NK-92 (cell line): ENCODE data around the gene CD164L2.
"Not testable (repeated sequence)": the region's sequence is repeated elsewhere in the genome, so short reads cannot be mapped to it uniquely, and the experiment has no call there.

ENCODE experiments used
- DNase-seq: peaks from one replicate; lab custom pipeline; 2025; ENCODE audit not compliant: unreplicated experiment; lab: John Stamatoyannopoulos, UW

The CD164L2 gene

DNA sequence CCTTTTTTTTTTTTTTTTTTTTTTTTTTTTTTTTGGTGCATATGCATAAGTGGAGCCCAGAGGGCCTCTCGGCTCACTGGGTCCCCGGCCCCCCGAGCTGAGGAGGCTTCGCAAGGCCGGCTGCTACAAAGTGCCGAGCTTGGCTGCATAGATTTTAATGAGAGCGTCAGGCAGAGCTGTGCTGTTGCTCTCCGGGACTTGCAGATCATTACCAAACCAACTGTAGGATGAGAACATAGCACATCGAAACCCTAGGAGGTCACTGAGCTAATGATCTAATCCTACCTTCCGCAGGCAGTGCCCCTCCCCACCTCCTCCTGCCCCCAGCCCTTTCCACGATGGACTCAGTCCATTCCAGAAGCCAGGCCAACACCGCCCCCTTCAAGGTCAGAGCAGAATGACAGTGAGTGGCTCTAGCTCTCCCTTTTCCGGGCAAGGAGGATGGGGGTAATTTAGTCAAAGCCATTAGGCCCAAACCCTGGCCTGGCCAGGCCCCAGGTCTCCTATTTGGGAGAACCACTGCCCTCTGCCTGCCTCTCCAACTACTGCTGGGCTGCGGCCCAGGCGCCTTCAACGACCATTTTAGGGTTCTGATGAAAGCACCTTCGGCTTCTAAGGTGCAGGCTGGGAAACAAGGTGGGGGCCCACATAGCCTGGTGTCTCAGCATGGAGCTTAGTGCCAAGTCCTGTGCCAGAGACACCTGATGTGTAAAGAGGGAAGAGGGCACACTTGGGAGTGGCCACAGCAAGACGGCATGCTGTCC lies 22.6 kb upstream of the CD164L2 start:
- not testable (repeated sequence) for DNase-seq

DNA sequence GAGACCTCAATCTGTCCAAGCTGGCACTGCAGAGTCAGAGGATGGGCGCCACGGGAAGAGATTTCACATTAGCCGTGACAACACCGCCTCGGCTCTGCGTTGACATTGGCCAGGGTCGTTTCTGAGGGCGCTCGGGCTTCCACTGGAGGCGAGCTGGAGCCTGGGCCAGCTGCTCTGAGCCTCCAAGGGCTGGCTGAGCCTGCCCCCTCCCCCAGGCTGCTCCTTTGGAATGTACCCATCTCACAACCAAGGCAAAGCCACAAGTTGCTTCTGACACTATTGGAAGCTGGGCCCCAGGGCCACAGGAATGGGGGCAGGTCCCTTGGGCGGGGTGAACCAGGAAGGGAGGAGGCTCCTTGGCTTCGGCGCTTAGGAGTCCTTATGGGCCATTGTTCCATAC lies 21.9 kb upstream of the CD164L2 start:
- no peak for DNase-seq

DNA sequence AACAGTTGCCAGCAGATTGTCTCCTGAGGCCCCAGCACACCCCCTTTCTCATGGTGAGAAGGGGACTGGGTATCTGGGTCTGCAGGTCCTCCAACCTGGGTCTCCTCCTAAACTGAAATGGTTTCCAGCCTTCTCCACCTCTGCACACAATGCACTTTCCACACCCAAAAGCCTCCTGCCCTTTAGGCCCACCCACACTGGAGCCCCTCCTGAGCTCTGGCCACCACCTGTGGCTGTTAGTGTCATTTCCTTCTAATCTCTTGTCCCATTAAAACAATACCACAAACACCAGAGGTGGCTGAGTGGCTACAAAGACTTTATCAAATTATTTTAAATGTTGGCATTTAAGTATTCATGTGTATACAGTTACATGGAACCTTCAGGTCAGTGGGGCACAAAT lies 20.8 kb upstream of the CD164L2 start:
- no peak for DNase-seq

DNA sequence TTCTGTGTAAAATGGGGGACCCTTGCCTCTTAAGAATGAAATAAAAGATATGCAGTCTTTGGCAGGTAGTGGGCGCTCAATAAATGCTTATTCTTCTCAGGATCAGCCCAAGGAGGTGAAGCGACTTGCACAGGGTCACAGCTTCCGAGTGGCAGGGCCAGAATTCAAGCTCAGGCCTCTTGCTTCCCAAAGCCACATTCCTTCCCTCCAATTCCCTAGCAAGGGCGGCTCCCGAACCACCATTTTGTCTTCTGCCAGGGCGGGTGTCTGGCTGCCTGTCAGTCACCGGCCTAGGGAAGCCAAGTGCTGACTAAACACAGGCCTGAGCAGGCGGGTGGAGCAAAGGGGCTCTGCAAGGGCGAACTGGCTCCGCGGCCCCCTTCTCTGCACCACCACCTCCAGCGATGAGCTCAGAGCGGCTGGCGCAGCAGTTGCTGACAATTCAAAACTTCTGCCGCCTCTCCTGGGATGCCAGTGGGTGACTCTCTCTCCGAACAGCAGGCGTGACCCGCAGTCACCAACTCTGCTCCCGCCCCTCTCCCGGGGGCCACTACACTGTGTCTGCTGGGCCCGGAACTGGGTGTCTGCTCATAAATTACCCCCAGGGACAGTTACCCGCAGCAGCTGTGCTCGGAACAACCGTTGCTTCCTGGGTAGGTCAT lies 20.1 kb upstream of the CD164L2 start:
- DNase-seq, result no peak

DNA sequence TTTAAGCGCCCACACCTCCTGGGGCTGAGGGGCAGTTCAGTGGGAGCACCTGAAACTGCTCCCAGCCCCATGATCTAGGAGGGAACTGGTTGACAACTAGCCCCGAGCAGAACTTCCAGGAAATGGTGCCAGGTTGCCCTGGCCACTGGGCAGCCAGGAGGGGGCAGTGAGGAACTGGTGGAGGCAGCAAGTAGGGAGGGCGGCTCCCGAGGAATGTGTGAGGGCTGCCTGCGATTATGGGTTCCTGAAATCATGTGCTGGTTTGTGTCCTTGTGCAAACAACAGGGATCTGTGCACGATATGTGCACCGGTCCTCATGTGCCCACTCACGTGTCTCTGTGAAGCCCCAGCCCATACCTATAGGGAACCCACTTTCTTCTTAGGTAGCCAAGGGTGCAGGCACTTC lies 19.2 kb upstream of the CD164L2 start:
- no peak for DNase-seq

DNA sequence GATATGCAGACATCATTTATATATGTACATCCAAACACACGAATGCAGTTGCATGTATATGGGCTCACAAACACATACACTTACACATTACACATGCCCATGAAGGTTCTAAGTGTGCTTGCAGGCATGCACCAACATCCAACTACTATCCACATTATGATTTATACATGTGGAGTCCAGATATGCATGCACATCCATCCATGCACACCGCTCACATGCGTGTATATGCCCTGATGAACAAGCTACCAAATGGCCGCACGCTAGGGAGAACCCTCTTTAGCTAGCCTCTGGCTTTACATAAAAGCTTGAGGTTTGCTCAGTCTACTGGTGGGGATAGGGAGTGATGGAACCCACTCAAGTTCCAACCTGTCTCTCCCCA lies 17.8 kb upstream of the CD164L2 start:
- no peak for DNase-seq

DNA sequence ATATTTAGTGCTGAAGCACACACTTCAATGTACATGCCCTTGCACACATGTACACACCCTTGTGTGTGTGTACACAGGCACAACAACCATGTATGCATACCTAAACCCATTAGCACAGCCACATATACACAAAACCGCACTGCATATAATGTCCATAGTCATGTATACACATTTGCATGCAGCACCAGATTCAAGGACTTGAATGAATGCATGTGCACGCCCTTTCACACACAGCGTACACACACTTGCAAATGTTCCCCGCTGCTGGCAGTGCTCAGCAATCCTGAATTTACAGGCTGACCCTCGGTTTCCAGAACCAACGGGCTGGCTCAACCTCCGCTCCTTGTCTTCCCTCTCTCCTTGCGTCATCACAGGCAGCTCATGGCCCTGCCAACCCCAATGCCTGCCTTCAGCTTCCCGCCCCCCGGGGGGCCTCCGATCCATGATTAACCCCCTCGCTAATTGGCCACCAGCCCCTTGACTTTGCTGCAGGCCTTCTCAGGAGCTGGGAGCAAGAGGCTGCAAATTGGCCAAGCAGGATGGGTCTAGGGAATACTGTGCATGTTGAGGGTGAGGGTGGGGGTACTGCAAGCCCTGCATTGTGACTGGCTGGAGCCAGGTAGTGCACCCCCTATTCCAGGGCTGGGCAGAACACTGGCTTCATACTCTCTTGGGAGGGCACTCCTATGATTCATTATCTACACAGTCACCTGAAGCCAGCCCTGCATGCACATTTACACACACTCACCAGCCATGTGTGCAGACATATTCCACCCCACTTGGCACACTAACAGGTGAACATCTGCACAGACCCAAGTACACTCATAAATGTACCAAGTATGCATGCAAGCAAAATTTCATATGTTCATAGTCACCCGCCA lies 17.2 kb upstream of the CD164L2 start:
- no peak for DNase-seq

DNA sequence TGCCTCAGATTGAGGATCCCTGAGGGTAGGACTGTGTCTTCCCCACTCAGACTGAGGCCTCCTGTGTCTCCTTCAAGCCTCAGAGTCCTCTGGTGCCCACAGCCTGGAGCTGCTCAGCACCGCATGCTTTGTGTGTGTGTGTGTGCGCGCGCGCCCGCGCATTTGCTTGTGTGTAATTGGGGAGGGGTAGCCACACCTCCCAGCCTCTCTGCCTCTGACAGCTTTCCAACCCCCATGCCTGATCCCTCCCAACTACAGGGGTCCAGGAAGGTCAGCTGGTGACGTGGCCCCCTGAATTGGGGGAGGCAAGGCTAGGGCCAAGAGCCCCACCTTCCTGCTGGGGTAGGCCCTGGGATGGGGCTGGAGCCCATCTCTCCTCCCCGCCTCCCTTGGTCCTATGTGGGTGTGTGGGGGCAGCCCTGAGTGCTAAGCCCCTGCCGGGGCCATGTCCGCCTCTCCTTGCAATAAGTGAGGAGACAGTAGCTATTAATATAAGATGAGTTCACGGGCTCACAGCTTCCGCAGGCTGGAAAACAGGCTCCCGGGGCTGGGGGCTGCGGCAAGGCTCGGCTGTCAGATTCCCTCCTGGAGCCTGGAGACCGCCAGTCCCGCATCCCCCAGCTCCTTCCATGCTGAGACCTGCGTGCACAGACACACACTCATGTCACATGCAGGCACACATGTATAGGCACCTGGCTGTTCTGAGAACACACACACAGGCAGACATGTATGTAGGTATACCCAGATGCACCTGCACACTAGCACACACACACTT lies 16.3 kb upstream of the CD164L2 start:
- DNase-seq, result no peak

DNA sequence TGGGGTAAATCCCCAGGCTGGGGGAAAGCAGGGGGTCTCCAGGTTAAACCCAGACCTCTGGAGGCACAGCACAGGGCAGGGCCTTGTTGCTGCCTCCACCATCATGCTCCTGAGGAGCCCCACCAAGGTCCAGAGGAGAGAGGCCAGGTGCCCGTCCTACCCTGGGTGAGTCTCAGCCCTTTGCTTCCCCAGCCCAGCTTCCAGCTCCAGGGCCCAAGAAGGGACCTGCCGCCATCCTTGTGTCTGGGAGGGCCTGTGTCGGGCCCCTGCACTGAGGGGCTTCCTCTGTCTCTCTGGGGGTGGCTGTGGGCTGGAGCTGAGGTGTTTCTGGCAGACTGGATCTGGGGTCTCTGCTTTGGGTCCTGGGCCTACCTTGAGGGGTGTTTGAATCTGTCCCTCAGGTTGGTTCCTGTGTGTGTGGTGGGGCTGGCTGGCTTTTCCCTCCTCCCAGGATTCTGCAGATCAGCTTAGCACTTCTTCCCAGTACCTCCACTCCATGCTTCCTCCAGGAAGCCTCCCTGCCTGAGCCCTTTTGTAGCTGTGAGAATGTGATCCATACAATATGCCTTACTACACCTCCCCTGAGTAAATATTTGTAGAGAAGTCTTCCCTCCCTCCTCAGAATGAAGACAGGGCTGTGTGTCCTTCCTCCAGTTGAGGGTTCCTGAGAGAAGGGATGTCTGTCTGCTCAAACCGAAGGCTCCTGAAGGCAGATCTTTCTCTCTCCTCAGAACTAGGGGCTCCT lies 15.4 kb upstream of the CD164L2 start:
- no peak for DNase-seq

DNA sequence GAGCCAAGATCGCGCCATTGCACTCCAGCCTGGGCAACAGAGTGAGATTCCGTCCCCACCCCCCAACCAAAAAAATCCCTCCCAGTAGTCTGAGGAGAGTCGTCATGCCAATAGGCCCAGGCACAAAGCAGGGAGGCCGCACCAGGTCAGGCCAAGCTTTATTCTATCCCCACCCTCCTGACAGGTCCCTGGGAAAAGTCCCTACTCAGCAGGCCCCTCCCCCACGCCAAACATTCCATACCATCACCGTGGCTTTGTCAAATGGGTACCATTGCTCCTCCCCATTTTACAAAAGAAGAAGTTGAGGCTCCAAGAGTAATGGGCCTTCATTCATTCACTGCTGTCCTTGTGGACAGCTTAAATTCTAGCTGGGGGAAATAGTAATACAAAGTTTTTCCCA lies 14.6 kb upstream of the CD164L2 start:
- no peak for DNase-seq

DNA sequence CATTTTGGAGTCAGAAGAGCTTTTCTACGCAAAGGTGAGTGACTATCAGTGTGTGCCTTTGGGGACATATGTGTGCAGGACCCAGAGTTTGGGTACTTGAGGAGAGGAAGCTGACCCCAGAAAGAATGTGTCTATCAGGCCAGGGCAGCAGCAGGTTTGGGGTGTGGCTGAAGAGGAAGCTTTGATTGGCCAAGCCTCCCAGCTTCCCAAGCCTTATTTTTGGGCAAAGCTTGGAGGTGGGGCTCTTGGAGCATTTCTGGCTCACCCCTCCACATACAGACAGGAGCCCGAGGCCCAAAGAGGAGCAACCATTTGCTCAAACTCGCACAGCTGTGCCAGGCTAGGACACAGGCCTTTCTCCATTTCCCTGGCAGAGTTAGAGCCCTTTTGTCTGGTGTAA lies 14.0 kb upstream of the CD164L2 start:
- no peak for DNase-seq

DNA sequence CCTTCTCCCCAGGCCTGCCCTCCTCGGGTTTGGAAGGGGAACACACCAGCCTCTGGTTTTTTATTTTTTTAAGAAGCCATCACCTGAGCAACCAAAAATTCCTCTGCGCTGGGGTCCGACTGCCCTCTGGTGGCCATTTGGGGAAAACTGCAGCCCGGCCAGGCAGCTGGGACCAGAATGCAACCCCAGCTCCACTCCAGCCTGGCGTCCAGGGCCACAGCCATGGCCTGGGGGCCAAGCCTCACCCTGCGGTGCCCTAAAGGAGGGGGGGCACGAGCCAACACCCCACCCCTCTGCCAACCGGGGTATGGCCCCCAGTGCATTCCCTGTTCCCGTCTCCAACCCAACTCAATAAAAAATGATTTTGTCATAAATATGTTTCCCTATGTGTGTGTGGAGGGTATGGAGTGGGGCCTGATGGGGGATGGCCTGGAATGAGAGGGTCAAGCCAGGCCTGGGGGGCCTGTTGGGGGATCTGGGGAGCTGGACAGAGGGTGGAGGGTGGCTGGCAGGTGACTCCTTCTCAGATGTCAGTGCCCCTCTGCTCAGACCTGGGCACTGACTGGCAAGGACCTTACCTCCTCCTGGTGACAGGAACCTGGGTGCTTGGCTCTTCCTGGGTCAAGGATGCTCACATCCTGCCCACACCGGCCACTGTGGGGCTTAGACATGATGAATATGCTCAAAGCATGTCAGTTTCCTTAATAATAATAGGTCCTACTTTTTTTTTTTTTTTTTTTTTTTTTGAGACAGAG lies 12.5 kb upstream of the CD164L2 start:
- peak; percentile 15 for DNase-seq

DNA sequence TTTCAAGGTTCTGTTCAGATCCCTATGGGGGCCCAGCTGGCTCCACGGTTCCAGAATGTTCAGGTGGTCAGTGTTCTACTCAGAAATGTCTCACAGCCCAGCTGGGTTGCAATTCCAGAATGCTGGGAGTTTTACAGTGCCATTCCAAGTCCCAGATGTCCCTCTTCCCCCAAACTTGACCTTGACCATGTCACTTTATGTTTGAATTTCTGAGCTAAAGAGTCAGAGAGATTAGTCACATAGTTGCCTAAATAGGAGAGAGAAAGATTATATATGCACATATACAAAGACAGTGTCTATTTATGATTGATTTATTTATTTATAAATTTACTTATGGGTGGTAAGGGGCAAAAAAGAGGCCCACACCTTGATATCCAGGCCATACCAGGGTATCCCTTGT lies 11.8 kb upstream of the CD164L2 start:
- no peak for DNase-seq

DNA sequence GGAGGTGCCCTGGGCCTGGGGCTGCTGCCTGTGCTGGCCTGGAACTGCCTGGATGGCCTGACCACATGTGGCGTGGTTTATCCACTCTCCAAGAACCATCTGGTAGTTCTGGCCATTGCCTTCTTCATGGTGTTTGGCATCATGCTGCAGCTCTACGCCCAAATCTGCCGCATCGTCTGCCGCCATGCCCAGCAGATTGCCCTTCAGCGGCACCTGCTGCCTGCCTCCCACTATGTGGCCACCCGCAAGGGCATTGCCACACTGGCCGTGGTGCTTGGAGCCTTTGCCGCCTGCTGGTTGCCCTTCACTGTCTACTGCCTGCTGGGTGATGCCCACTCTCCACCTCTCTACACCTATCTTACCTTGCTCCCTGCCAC lies 11.1 kb upstream of the CD164L2 start:
- DNase-seq, result no peak

DNA sequence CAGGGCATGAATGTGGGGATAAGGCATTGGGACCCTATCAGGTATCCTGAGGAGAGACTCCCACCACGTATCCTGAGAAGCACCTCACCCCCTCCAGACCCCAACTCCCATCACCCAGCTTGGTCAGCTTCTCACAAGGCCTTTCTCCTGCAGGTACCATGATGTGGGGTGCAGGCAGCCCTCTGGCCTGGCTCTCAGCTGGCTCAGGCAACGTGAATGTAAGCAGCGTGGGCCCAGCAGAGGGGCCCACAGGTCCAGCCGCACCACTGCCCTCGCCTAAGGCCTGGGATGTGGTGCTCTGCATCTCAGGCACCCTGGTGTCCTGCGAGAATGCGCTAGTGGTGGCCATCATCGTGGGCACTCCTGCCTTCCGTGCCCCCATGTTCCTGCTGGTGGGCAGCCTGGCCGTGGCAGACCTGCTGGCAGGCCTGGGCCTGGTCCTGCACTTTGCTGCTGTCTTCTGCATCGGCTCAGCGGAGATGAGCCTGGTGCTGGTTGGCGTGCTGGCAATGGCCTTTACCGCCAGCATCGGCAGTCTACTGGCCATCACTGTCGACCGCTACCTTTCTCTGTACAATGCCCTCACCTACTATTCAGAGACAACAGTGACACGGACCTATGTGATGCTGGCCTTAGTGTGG lies 10.6 kb upstream of the CD164L2 start:
- no peak for DNase-seq

DNA sequence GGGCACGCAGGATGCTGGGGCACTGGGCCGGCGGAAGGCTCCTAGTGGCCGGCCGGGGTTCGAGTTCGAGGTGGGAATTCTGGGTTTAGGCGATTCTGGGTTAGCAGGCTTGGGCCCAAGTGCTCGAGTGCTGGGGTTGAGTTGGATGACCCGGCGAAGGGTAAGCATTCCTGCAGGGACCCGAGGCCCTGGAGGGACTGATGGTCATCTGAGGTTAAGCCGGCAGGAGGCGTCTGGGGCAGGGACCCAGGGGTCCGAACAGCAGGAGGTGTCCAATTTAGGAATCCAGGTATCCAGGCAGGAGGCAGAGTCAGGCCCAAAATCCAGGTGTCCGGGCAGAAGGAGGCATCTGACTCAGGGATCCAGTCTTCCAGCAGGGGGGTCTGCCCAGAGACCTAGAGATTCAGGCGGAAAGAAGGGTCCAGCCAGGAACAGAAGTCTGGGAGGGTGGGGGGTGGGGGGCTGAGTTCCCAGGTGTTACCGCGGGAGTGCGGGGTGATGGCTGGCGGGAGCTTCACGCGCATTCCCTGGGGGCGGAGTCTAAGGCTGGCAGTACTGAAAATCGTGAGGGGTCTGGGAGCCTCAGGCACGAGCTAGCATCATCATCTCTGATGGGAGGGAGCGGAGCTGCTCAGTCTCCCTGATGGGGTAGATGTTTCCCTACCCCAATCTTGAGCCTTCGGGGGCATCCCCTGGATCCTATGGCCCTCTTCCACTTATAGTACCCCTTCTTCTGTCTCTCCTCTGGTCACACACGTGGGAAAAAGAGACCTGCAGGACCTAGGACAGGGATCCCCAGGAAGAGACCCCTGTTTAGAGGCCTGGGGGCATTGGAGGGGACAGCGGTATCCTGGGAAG lies 9.9 kb upstream of the CD164L2 start:
- DNase-seq, result no peak

DNA sequence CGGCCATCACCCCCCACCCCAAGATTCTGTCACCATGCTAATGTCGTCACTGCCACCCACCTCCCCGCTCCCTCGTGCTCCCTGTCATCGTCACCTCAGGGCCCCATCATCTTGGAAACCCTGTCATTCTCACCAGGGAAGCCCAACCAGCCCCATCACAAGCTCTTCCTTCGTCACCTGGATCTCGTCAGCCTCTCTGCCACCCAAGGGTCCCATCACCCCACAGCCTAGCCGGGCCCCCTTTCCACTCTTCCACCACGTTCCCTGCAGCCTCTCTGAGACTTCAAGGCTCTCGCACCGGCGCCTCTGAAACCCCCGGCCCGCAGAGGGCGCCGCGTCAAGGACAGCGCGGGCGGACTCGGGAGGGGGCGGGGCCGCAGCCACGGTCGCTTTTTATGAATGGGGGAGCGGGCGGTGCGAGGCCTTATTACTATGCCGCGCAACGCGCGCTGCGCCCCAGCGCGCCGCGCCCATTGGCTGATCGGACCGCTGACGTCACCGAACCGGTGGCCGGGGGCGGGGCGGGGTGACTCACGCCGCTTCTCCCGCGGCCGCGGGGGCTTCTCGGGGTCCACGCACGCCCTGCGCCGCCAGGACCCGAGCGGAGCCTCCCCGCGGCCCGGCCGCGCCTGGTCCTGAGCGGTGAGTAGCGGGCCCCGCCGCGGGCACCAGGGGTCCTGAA lies 9.1 kb upstream of the CD164L2 start, which contains the start of gene GPR3:
Gene GPR3, plus strand, starts transcription at position 527 of the 682 bp plus-strand sequence. CDS start 1,177 bp downstream, outside the sequence.
- peak; percentile 58 for DNase-seq
